Measurements from ENCODE around the gene CSNK1D.
A peak's percentile ranks its signal among the peaks of the same experiment; 100 is the strongest.

CSNK1D gene

DNA sequence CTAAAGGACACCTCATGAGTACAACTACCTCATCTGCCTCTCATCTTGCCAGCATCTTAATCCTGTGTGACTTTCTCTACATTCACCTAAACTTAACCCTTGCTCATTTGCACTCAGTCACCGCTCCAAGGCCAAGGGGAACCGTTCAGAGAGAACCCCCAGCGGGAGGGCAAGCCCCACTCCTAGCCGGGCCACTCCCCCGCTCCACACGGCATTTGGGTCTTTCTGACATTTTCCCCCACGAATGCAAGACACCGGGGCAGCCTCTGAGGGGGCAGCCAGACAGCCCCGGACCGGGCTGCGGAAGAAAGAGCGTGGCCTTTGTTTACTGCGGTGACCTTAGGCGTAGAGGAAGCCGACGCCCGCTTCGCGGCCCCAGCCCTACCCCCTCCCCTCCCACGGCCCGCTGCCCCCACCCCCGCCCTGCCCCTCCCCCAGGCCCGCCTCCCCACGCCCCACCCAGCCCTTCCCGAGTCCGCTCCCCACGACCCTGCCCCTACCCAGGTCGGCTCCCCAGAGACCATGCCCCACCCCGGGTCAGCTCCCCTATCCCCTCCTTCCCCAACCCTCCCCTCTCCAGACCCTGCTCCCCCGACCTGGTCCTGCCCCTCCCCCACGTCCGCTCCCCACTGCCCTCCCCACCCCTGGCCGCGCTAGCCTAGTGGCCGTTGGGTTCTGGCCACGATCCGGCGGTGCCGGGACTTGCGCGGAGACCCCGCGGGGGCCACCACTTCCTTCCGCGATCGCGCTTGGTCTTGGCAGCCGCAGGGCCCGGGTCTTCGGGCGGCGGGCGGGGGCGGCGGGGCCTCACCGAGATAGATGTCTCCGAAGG is 789 bp downstream of the CSNK1D start:
- peak; percentile 74 for DNase-seq (ENCODE audit: low spot score)

DNA sequence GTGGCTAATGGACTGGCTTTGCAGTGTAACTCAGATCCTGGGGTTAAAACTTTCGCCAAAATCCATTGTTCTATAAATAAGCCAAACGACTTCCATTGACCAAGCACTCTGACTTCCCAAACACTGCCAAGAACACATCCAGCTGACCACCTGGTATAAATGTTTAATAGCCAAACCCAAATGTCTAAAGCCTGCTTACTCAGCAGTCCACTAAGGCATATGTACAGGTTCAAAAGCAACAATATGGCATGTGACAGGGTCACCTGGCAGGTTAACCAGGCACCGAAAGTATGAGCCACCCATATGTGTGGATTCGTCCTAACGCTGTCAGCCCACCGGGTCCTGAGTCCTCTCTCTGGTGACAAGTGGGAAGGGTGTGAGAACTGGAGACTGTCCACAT is 2.1 kb downstream of the CSNK1D start:
- TF ChIP-seq, protein P1, sequence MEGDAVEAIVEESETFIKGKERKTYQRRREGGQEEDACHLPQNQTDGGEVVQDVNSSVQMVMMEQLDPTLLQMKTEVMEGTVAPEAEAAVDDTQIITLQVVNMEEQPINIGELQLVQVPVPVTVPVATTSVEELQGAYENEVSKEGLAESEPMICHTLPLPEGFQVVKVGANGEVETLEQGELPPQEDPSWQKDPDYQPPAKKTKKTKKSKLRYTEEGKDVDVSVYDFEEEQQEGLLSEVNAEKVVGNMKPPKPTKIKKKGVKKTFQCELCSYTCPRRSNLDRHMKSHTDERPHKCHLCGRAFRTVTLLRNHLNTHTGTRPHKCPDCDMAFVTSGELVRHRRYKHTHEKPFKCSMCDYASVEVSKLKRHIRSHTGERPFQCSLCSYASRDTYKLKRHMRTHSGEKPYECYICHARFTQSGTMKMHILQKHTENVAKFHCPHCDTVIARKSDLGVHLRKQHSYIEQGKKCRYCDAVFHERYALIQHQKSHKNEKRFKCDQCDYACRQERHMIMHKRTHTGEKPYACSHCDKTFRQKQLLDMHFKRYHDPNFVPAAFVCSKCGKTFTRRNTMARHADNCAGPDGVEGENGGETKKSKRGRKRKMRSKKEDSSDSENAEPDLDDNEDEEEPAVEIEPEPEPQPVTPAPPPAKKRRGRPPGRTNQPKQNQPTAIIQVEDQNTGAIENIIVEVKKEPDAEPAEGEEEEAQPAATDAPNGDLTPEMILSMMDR (IDR thresholded peaks at IDR 0.05; ENCODE audit: extremely low read depth, missing control alignments): no peak
- no peak for DNase-seq (ENCODE audit: low spot score)

More for the DNA sequence above, 789 bp downstream of the CSNK1D start:
- TF ChIP-seq, protein P1 (IDR thresholded peaks at IDR 0.05; ENCODE audit: extremely low read depth, missing control alignments): no peak

DNA sequence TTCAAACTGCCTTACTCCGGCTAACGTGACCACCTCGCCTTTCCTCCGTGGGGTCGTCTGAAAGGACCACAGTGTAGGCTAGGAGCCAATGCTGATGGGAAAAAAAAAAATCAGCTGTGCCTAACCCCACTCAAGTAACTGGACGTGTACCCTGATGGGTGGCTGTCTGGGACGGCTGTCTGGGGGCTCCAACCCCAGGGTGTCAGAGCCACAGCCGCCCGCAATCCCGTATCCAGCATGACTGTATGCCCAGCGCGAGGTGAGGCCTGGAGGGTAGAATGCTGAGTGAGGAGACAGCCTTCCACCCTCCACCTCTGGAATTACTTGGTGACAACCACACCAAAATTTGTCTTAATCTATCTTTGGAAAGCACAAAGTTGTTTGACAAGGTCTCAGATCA is 2.8 kb downstream of the CSNK1D start:
- no peak for DNase-seq (ENCODE audit: low spot score)
- TF ChIP-seq, protein P1 (IDR thresholded peaks at IDR 0.05; ENCODE audit: extremely low read depth, missing control alignments): no peak

DNA sequence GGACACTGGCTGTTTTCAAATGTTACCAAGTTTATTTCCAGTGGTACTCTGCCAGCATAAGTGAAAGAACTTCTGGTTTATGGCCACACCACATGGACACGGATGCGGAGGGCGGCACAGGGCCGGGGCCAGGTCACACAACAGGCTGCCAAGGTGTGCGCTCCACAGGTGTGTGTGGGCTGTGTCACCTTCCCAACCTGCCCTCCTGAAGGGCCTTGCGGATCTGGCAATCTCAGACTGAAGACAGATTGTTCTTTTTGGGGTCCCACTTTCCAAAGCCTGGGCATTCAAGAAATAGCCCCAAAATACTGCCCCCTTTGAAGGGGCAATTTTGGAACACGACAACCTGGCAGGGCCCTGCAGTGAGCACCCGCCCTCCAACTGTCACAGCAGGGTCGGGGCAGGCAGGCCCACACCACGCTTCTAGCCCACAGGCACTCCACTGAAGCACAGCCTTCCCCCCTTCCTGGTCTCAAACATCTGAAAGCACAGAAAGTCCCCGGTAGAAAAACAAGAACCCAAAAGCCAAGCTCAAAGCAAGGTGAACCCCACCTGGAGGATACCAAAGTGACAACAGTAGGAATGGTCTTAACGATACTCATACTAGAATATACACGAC is 3.5 kb downstream of the CSNK1D start:
- no peak for DNase-seq (ENCODE audit: low spot score)
- TF ChIP-seq, protein P1 (IDR thresholded peaks at IDR 0.05; ENCODE audit: extremely low read depth, missing control alignments): no peak

DNA sequence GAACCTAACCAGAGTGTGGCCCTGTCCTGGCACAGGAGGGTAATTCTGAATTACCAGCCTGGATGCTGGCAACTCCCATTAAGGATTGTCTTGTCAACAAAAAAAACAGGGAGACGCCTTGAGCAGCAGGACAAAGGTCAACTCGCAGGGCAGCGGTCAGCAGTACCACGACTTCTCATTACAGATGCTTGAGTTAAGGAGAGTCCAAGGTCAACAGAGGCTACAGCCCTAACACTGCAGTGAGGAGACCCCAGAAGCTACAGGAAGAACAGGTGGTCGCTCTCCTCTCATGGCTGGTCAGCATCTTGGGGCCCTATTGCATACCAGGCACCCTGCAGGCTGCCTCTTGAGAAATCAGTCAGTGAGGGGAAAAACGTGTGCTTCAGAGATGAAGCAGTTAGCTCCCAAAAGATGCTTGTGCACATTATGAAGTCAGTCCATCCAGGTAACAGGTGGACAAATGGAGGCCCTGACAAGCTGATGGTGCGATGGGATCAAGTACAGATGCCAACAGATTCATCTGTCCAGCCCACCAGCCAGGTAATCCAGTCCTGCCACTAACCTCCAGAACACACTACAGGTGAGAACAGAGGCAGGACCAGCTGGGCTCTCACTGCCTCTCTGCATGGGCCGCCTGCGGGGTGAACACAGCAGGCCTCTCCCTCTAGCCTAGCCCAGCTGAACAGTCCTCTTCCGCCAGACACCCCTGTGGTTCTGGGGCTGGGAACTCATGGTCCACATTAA is 4.2 kb downstream of the CSNK1D start:
- TF ChIP-seq, protein P1 (IDR thresholded peaks at IDR 0.05; ENCODE audit: extremely low read depth, missing control alignments): no peak
- DNase-seq (ENCODE audit: low spot score): no peak

DNA sequence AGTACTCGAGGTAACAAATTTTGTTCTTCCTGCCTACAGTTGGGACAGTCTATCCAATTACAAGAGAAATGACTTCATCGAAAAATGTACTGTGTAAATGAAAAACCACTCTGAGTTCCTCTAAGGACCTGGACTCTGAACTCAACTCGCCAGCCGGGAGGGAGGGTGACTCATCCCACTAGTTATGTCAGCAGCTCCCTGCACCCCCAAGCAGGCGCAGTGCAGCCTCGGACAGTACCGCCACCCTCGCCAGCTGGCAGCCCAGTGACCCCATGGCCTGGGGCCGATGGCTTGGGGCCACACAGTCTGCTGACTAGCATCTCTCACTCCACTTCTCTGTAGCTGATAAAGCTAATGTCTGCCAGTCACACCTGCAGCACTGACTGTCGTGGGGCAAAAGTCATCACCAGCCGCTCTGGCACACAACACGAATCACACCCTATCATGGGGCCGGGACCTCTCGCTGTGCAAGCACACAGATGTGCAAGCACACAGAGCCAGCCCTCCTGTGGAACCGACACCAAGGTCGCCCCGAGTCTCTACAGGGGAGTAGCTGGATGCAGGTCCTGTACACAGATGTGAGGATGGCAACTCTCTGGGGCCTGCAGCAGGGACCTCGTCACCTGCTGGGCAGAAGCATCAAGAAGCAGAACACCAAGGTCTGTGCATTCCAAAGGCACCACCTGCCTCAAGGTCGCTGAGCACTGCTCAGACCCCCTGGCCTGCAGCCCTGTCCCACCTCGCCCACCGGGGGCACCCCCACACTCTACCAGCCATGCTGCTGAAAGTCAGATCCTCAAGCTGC is 5.7 kb downstream of the CSNK1D start:
- TF ChIP-seq, protein P1 (IDR thresholded peaks at IDR 0.05; ENCODE audit: extremely low read depth, missing control alignments): no peak
- no peak for DNase-seq (ENCODE audit: low spot score)
